ELR (cell line): ENCODE results near the gene ARSB.
A peak's percentile ranks its signal among the peaks of the same experiment; 100 is the strongest.

Source experiments
- DNase-seq: peaks from one replicate; pipeline ENCODE4 v3.0.0-alpha.2; 2015; ENCODE audit warnings: low read depth

ARSB gene

DNA sequence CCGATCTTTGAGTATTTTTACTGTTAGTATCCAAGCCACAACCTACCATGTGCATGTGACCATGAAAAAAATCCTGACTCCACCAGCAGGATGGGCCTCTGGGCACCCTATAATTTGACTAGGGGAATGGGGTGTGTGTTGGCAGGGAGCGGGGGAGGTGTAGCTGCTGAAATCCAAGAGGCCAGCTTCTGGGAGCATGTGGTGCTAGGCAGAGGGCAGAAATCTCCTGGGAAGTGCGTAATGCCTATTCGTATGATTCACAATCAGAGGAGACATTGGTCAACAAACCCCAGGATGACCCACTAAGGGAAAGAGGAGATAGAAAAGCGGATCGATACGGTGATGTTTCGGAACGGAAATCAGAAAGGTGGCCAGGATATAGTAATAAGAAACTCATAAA lies 149.9 kb downstream of the ARSB start:
- no peak for DNase-seq

DNA sequence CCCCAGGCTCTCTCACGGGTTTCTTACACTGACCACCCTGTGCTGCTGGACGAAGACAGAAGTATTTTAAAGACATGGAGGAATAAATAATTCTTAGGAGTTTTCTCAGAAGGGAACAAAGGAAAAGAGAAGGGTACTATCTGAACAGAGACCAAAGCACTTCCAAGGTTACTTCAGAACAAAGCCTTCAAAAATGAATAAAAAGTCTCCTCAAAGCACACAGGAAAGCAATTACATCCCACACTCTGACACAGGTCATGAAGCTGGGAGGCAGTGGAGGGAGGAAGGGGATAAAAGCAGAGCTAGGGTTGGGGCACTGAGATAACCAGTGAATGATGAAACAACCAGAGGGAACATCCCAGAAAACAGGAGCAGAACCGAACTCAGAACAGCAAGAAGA lies 151.8 kb downstream of the ARSB start:
- no peak for DNase-seq

DNA sequence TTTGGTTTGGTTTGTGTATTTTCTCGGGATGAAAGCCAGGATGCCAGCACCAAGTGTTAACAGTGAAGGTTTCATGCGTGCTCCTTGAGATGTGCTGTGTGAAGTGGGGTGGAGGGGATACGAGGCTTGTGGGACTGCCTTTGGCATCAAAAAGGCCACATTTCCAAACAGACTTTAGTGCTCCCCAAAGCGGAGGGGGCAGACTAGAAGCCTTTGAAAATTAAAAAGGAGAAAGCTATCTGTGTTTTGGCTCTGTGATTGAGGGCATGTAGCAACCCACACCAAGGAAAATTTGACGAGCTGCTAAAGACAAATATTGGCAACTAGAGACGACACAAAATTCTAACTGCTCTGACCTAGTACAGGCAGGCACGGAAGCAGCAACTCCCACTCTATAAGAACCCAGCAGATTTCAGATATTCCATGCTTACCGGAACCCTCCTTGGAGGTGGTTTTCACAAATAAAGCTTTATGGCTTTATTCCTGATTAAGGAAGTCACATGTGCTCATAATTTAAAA lies 154.5 kb downstream of the ARSB start:
- DNase-seq, result no peak

DNA sequence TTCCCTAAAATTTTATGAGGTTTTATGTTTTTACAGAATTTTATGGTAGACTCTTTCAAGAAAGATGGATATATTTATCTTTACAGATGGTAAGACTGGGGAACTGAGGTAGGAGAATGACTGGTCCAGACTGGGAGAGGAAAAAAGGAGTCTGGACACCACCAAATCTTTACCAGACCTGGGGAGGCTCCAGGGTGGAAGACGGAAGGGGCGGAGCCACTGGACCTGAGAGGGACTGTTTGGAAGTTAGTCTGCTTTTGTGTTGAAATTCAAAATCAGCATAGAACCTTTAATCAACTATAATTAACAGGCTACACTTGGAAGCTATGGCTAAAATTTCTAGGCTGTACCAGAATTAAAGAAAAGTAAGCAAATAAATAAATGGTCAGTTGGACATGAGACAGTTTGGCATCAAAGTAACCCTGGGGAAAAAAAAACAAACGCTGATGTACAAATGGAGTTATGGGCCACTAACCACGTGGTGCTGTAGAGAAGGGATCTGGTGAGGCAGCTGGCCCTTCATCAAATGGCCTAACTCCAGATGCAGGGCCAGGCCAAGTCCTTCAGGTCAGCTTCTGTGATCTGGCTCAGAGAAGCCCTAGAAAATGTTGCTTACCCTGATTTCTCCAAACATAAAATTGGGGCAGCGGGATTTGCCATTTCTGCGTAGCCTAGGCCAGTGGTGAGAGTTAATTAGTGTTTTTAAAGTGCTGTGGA lies 155.1 kb downstream of the ARSB start:
- DNase-seq, result no peak

DNA sequence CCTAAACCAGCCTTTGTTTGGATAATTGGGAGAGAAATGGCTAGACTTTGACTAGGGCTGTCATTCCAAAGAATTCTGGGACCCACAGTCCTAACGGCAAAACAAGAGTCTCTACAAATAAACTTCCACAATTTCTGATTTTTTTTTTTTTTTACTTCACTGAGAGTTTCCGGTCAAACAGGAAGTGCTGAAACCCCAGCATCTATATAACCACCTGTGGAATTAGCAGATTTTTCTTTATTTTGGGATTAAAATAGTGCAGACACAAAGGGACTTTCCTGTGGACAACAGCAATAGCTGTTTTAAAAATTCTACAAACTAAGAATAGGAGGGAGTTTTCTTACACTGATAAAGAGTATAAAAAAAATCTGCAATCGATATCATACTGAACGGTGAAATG lies 157.4 kb downstream of the ARSB start:
- DNase-seq, result no peak

DNA sequence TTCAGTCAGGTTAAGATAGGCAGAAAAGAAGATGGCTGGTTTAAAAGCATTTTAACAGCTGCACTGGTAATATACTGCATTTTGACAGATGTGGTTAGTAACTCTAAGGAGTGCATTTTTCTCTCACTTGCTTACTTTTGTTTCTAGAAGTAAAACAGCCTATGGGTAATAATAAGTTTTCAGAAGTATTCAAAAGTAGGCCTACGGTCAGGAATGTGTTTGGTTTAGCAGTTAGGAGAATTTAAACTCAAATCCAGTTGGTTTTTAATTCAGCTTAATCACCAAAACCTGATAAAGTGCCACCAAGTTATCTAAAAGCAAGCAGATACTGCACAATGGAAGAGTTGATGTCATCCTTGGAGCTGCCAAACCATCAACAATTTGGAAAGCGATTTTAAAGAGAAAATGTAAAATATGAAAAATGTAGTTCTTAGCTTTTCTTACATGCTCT lies 160.3 kb downstream of the ARSB start:
- no peak for DNase-seq

DNA sequence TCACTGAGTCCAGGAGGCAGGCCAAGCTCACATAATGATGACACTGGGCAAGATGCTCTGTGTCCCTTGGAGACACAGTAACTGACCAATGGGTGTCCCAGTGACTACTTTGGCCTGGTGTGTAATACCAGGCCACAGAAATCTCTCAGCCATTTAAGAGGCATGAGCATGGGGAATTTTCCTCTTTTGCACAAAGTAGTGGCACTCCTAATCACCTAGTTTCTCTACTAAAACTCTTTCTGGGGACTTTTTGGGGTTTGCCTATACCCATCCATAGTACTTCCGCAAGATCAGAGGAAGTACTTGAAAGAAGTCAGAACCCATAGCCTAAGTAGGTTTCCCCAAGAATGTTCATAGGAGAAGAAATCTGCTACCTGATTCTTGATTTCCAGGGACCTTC lies 161.9 kb downstream of the ARSB start:
- DNase-seq, result no peak

DNA sequence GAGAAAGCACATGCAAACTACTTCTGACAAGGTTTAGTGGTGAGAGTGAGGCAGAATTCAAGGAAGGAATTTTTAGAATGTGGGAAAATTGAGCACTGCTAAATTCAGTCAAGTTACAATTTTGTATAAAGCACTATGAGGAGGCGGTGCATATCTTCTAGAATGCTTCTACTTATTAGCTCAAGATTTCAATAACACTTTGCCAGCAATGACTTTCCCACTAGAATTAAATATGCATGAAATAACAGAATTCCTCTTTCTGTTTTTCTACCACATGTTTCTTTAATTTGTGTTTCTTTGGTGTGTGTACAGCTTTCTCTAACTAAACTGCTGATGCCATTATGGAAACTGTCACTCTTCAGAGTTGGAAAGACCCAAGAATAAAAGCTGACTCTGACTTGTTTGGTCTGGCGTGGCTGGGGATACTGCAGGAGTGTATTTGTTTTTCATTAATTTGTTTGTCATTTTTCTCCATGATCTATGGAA lies 163.5 kb downstream of the ARSB start:
- no peak for DNase-seq

DNA sequence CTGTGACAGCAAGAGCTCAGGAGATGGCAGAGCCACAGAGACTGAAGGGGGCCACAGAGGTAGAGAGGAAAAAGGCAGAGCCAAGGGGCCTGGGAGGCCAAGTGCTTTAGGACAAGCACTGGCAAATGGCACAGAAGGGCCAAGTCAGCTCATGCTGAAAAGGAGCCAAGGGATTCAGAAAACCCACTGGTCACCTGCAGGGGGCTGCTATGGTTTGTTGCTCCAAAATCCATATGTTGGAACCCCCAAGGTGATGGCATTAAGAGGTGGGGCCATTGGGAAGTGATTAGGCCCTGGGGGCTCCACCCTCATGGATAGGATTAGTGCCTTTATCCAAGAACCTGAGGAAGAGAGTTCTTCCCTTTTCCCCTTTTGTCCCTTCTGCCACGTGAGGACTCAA lies 165.4 kb downstream of the ARSB start:
- DNase-seq, result no peak

DNA sequence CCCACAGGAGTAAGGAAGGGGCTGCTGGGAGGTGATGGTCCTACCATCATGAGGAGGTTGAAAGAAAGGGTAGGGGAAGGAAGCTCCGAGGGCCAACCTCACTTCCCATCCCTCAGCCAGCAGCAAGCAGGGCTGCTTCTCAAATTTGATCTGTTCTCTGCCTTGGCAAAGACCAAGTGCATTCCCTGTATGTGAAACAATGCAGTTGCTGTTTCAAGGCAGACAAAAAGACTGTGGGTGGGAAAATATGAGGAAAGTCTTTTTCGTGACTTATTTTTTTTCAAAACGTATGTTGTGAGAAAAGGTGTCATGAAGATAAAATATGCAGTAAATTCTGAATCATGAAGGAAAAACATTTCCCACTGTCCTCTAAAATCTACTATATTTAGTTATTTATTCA lies 165.9 kb downstream of the ARSB start:
- DNase-seq, result no peak

DNA sequence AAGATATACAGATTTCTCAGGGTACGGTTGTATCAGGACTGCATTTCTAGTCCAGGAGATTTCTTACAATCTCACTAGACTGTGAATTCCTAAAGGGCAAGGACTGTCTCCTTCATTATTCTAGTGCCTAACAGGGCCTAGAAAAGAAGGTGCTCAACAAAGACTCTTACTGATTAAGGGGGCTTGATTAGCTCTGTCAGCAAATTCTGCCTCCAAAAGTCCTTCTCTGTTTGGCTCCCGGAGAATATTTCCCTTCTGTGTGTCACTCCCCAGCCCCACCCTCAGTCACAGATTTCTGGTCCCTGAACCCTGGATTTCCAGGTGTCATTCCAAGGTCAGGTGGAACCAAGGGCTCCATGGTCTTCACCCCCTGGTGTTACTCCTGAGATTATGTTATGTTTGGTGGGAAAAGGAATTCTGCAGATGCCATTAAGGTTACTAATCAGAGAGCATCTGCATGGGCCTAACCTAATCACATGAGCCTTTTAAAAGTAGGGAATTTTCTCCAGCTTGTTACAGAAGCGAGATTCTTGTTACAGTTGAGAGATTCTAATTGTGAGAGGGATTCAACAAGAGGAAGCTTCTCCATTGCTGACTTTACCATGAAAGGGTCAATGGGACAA lies 168.9 kb downstream of the ARSB start:
- DNase-seq, result peak; percentile 54

DNA sequence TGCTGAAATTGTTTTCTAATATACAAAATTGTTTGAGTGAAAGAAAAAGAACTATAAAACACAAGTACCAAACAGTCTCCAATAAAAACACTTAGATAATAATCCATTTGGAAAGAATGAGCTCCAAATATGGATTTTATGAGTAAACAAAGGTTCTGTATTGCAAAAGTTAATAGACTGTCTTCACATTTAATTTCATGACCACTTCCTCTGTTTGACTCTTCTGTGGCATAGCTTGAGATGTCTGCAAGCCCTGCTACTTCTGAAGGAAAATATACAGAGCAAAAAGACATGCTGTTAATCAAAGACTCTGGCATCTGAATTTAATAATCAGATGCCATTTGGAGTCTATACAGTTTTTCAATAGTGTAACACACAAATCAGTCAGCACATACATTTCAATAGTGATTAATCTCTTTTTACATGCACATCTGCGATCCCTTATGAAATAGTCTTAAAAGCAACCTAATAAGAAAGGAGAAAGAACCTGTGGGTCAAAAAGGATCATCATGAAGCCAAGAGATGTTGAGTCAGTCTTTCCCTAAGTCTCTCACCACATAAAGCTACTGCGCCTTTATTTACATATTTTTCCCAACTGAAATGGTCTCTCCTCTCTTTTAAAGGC lies 171.1 kb downstream of the ARSB start:
- no peak for DNase-seq

DNA sequence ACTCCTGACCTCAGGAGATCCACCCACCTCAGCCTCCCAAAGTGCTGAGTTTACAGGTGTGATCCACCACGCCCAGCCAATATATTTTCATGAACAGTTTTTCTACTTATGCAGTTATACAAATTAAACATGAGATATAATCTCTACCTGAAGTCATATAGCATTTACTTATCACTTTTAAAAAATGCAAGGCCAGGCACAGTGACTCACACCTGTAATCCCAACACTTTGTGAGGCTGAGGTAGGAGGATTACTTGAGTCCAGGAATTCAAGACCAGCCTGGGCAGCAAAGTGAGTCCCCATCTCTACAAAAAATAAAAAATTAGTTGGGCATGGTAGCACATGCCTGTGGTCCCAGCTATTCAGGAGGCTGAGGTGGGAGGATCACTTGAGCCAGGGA lies 171.8 kb downstream of the ARSB start:
- peak; percentile 15 for DNase-seq

DNA sequence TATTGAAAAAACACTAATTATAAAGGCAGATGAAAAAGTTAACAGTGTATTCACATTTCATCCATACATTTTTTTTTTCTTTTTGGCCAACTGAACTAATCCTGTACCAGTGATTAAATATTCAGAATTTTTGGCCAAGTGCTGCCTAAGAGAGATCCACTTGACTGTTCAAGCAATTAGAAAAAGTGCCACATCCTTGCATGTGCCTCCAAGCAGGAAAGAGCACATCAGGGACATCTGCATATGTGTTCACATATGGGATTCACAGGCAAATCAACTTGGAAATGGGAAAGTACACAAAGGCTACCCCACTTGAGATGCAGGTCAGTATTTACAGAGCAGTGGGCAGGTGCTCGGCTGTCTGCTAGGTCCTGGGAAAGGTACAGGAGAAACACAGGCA lies 173.2 kb downstream of the ARSB start:
- no peak for DNase-seq

DNA sequence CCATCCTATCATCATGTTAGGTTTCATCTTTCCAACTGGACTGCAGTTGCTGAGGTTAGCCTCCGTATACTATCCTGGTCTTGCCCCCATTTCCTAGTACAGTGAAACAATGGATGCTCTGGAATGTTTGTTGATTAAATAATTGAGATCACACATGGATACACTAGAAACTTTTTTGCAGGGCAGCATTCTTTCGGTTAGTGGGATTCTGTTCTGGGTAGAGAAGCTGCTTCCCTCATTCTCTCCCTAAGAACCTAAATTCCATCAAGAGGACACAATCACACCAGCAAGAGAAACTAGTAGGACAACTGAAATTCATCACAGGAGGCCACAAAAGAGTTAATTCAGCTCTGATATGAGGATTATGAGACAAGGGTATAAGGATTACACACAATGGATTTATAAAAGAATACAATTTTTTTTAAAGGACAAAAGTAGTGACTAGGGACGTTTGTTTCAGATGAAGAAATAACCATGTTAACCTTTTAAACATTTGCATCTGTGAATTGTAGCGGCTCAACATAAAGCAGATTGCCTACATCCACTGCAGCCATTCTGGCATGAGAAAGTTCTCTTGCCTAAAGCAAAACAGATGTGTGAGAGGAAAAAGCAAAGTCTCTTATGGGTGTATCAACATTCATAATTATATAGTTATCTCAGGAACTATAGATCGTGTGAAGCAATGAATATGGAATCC lies 173.8 kb downstream of the ARSB start:
- no peak for DNase-seq

DNA sequence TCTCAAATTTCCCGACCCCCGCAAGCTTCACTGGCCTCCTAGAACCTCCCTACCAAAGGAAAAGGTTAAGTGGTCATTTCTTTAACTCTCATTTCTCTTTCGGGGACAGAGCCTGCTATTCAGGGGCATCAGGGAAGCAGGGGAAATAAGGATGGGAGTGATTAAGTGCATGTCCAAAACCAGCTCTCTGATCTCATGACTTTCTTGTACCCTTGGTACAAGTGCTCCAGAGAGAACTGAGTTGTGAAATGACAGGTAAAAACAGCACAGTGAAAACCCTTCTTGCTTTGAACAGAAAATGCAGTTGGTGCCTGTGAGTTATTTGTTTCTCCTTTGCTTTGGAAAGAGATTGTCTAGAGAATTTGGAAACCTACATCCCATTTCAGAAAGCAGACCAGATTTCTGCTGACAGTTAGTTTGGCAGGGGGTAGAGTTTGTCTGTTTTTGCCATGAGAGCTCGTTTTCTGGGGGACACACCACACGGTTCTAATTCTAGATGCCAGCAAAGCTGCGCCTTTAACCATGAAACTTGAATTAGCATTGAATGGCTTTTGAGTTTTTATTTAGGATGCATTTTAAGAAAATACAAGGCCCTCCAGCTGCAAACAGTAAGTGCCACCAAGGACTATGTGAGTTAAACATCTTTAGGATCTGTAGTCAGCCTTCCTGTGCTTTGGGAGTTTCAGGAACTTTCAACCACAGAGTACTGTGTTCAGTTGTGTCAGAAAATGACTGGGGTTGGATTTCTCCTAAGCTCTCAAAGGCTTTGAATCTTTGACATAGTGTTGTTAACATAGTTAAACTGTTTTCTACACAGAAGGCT lies 174.8 kb downstream of the ARSB start:
- no peak for DNase-seq

DNA sequence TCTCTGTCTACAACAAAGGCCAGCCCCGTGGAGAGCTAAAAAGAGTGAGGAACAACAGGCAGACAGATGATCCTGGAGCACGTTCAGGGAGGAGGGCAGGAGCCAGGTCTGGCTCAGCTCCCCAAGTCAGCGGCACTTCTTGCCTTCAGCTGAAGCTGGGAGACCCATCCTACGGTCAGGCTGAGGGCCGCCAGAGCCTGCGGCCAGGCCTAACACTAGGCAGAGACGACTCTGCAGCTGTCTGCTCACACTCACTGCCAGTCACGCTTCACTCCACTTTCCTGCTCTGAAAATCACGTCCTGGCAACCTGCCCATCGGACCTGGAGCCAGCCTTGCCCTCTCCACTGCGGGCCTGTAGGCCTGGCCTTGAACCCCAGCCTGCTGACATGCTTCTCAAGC lies 175.7 kb downstream of the ARSB start:
- DNase-seq, result no peak

DNA sequence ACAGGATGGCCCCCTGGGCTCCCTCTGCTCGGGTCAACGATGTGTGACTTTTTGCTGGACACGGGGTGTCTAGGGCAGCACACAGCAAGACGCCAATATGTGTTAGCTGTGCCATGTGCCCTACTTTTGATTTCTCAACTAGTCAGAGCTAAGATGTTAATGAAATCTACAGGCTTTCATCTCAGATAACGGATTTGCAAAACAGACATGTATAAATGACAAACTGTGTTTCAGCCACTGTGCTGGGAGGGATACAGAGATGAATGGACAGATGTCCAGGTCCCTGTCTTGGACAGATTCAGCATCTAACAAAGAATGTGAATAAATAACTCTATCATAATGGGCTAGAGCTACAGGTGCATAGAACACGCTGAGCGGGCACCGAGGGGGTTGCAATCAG lies 176.3 kb downstream of the ARSB start:
- DNase-seq, result no peak

DNA sequence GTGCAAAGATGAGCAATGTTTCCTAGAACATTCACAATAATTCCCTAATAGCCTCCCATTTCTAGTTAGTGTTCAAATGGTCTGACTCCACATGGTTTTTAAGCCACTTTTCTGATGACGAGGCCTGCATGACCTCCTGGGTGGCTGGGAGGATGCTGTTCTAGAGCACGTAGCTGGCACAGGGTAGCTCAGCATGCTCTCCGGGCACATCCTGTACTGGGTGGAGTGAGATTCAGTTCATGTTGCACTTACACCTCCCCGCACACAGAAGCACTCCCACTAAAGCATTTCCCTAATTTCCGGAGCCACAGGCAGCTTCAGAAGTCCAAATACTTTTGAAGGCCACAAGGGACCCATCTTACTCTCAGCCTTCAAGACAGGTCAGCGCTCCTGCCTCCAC lies 176.7 kb downstream of the ARSB start:
- no peak for DNase-seq

DNA sequence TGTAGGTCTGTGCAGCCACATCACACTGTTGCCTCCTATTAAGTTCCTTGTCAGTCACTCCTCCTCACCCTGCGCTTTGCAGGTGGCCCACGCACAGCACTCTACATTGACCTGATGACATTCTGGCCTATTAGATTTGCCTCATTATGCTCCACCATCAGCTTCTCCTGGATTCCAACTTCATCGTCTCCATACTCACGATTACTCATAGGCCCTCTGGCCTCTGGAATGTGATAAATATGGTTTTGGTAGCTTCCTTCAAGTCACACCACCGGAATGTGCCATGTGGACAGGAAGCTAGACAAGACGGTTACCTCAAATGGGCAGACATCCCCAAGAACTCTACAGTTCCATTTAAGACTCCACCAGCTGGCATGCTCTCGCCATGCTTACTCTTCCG lies 178.6 kb downstream of the ARSB start:
- DNase-seq, result peak; percentile 99

DNA sequence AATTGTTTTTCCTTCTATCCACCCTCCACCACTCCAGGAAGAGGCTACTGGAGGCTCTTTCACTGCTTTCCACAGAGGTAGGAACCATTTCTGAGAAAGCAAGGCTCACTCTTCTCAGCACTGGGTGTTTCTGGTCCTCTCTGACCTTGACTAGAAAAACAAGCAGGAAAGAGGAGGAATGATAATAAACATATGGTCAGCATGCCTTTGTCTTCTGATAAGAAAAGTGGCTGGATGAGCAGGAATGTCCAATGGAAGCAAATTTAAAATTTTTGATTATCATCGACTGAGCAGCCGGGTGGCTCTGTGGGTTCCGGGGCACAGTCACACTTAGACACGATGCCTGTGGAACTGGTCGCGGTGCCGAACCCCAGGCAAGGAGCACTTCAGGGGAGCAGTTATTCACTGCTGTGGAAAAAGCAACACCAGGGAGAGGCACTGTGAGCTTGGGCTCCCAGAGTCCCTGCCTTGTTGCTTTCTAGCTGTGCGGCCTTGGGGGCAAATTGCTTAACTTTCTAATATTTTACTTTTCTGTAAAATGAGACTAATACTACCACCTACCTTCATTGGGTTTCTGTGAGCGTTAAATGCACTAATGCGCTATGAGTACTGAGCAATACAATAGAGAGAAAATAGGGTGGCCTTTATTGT lies 179.5 kb downstream of the ARSB start:
- no peak for DNase-seq
